Gastrocnemius medialis (tissue), 4 donors: ENCODE measurements around the gene CDK14.

Experiments used
- POLR2A ChIP-seq, 2 donors: fragments of 450-650 bp; IDR thresholded peaks; one replicate each; pipeline ENCODE4 v1.6.1; 2017; ENCODE audit warnings: antibody characterized with exemption in 2 of 2, mild to moderate bottlenecking in 2 of 2, moderate library complexity in 2 of 2
- TF ChIP-seq, protein P1 (sequence below), 5 experiments: fragments of 450-650 bp in 3 of 5; fragments of 200-600 bp in 2 of 5; sonication (generic) in 2 of 5; IDR thresholded peaks in 4 of 5; conservative IDR thresholded peaks in 1 of 5; 1 replicate in 4 of 5; 2 replicates in 1 of 5; pipeline ENCODE4 v1.5.1; 2016 to 2019; ENCODE audit warnings: antibody characterized with exemption in 5 of 5, mild to moderate bottlenecking in 3 of 5, moderate library complexity in 3 of 5

DNA sequence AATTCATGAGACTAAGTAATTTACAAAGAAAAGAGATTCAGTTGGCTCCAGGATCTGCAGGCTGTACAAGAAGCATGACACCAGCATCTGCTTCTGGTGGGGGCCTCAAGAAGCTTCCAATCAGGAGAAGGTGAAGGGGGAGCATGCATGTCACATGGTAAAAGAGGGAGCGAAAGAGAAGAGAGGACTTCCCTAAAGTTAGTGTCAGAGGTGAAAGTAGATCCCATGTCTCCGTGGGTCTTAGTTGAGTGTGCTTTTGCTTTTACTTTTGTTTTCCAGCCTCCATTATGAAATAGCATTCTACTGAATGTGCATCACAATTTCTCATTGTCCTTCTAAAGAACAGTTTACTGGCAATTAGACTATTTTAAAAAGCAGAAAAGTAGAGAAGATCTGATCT lies 454.6 kb downstream of the CDK14 start:
- TF ChIP-seq, protein P1, sequence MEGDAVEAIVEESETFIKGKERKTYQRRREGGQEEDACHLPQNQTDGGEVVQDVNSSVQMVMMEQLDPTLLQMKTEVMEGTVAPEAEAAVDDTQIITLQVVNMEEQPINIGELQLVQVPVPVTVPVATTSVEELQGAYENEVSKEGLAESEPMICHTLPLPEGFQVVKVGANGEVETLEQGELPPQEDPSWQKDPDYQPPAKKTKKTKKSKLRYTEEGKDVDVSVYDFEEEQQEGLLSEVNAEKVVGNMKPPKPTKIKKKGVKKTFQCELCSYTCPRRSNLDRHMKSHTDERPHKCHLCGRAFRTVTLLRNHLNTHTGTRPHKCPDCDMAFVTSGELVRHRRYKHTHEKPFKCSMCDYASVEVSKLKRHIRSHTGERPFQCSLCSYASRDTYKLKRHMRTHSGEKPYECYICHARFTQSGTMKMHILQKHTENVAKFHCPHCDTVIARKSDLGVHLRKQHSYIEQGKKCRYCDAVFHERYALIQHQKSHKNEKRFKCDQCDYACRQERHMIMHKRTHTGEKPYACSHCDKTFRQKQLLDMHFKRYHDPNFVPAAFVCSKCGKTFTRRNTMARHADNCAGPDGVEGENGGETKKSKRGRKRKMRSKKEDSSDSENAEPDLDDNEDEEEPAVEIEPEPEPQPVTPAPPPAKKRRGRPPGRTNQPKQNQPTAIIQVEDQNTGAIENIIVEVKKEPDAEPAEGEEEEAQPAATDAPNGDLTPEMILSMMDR (IDR thresholded peaks at IDR 0.05 in 4 of 5, conservative IDR thresholded peaks at IDR 0.05 in 1 of 5) = no peak
- TF ChIP-seq POLR2A (IDR thresholded peaks at IDR 0.05) = no peak
